Kidney tubule cell (primary cell): Measurements from ENCODE around the gene NOP16.

Experiments used
- DNase-seq: peaks from one replicate; pipeline ENCODE4 v3.0.0-alpha.2; 2018; ENCODE audit warnings: low spot score

Gene NOP16

GRCh38 chr5:176360894-176361436 lies 27.4 kb downstream of the NOP16 start:
- peak; percentile 11 for DNase-seq

GRCh38 chr5:176359658-176360057 lies 28.7 kb downstream of the NOP16 start:
- DNase-seq: peak; percentile 56

GRCh38 chr5:176356179-176356566 lies 32.2 kb downstream of the NOP16 start:
- no peak for DNase-seq

- DNase-seq: no peak
Measured at GRCh38 chr5:176355400-176356178, 32.8 kb downstream of the NOP16 start.

GRCh38 chr5:176353533-176353932 lies 34.9 kb downstream of the NOP16 start:
- no peak for DNase-seq

- no peak for DNase-seq
Measured at GRCh38 chr5:176352116-176352878, 36.1 kb downstream of the NOP16 start.

- DNase-seq: no peak
Measured at GRCh38 chr5:176350416-176350815, 38.0 kb downstream of the NOP16 start.

- no peak for DNase-seq
Measured at GRCh38 chr5:176342766-176343458, 45.5 kb downstream of the NOP16 start.

- DNase-seq: no peak
Measured at GRCh38 chr5:176342158-176342483, 46.3 kb downstream of the NOP16 start.

GRCh38 chr5:176341325-176342157 lies 46.9 kb downstream of the NOP16 start:
- no peak for DNase-seq

GRCh38 chr5:176339304-176339703 lies 49.1 kb downstream of the NOP16 start:
- no peak for DNase-seq

- DNase-seq: peak; percentile 52
Measured at GRCh38 chr5:176337913-176338312, 50.5 kb downstream of the NOP16 start.

- DNase-seq: no peak
Measured at GRCh38 chr5:176334031-176334770, 54.2 kb downstream of the NOP16 start.
